ENCODE results near the gene ATF6. TPM values are rescaled to one million over a fixed set of nuclear protein-coding genes. Genes with fewer than 3 reads are reported as not detected.

Gene ATF6
- total and polyA plus RNA-seq, 2 donors (not counting 3 experiments of a cell fraction or from before 2014, with no cell fraction given) = 24.9 to 40.3 TPM

DNA sequence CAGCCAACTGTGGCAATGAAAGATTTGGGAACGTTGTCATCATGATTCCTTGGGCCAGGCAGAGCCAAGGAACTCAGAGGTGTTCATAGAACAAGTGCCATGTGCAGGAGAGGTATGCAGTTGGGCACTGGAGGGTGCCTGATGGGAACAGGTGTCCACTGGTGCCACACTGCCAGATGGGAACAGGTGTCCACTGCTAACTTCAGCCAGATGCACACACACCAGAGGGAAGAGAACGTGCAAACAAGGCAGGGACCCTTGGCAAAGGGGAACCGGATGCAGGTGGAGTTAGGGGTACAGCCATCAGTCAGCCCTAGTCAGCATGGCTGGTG, 244.0 kb downstream of the ATF6 start:
- no peaks in the 10 kb centered on the region for H3K4me1 ChIP-seq (ENCODE audit: control insufficient read depth, extremely low read depth, insufficient read depth, low read length)
- DNase-seq (ENCODE audit: low read depth, low spot score) = no peak
- intact Hi-C loops (cut with micrococcal nuclease) (no loop called here), dilution Hi-C loops (cut with MboI; ENCODE audit: extremely low pct_ligation_motif_present, low sequenced_read_pairs) (no loop called here)
- H3K4me3 ChIP-seq (replicated peaks in 1 of 3; ENCODE audit: insufficient read depth in 1 of 3, low read depth in 1 of 3, low read length in 3 of 3) = no peak overlapping the region
- no peaks in the 10 kb centered on the region for H3K79me2 ChIP-seq (ENCODE audit: control insufficient read depth, insufficient read depth, low read length)
- H3K27me3 ChIP-seq (ENCODE audit: control insufficient read depth in 2 of 2, insufficient read depth in 2 of 2, low read length in 2 of 2) = peaks cover 14% of the 10 kb centered on the region in 2 experiments
- H3K36me3 ChIP-seq (ENCODE audit: control insufficient read depth in 2 of 2, extremely low read depth in 1 of 2, insufficient read depth in 2 of 2, low read length in 2 of 2) = no peaks in the 10 kb centered on the region
- no peaks in the 10 kb centered on the region for H3K9me3 ChIP-seq (replicated peaks; ENCODE audit: control insufficient read depth, insufficient read depth, low read length)
- no peaks in the 10 kb centered on the region for H3K9me1 ChIP-seq (replicated peaks; ENCODE audit: control insufficient read depth, extremely low read depth, insufficient read depth, low read length)
- POLR2A ChIA-PET = no interaction called here
- no peak for TF ChIP-seq POLR2A (IDR thresholded peaks at IDR 0.05; ENCODE audit: low read depth, low read length)
- TF ChIP-seq GATA2 (IDR thresholded peaks at IDR 0.05; ENCODE audit: insufficient read depth, insufficient read length, low read depth, low read length) = no peak
- TF ChIP-seq MYC (IDR thresholded peaks at IDR 0.05; ENCODE audit: low read depth, low read length) = no peak
- no peak for TF ChIP-seq EZH2 (IDR thresholded peaks at IDR 0.05; ENCODE audit: borderline replicate concordance, low read depth, low read length, severe bottlenecking)
- no peak overlapping the region for H3K27ac ChIP-seq (ENCODE audit: insufficient read depth, low read depth, low read length)
- H3K4me2 ChIP-seq (ENCODE audit: insufficient read depth, low read length) = no peak overlapping the region
- H3K9ac ChIP-seq (replicated peaks; ENCODE audit: extremely low read depth, insufficient read depth, low read length) = no peak overlapping the region
- CTCF ChIA-PET = interaction anchor here (1.8 kb wide), 1 partner anchor 27 kb away, joined by 5 read pairs; no protein-coding TSS in a partner anchor
- H4K20me1 ChIP-seq (replicated peaks; ENCODE audit: control insufficient read depth, extremely low read depth, insufficient read depth, low read length) = no peaks in the 10 kb centered on the region
- BruUV-seq (replicated peaks) = no TSS peak
- H2AFZ ChIP-seq (ENCODE audit: low read depth, low read length) = no peak overlapping the region
- no peak for FAIRE-seq

DNA sequence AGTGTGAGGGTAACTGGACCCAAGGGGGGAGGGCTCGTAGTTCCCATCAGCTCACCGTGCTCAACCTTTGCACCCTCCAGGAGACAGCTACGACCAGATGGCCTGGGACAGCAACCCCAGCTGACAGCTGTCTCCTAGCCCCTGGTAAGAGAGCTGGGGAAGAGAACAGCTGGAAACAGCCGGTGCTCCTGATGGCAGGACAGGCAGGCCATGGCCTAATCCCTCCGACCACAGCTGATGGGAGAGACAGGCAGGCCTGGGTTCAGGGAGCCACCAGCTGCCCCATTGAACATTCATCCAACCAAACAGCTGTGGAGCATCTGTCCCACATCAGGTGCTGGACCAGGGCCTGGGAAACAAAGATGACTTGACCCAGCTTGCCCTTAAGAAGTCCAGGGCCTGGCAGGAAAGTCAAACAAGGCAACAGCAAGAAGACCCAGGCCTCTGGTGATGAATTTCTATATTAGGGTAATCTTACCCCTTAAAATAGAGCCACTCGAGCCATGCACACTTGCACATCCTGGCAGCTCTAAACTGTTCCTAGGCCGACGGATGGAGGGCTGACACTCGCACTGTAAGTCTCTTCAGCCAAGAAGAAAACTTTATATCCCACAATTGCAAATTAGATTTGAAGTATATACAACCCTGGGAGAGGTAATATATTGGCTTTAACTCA, 245.4 kb downstream of the ATF6 start:
- POLR2A ChIA-PET = no interaction called here
- Histone ChIP-seq H3K9me3 (replicated peaks; ENCODE audit: control insufficient read depth, insufficient read depth, low read length) (no peaks in the 10 kb centered on the region), H3K79me2 (ENCODE audit: control insufficient read depth, insufficient read depth, low read length) (no peaks in the 10 kb centered on the region), H3K9ac (replicated peaks; ENCODE audit: extremely low read depth, insufficient read depth, low read length) (no peak overlapping the region), H3K4me2 (ENCODE audit: insufficient read depth, low read length) (no peak overlapping the region), H4K20me1 (replicated peaks; ENCODE audit: control insufficient read depth, extremely low read depth, insufficient read depth, low read length) (no peaks in the 10 kb centered on the region), H3K4me1 (ENCODE audit: control insufficient read depth, extremely low read depth, insufficient read depth, low read length) (no peaks in the 10 kb centered on the region), H3K36me3 (ENCODE audit: control insufficient read depth in 2 of 2, extremely low read depth in 1 of 2, insufficient read depth in 2 of 2, low read length in 2 of 2) (no peaks in the 10 kb centered on the region), H2AFZ (ENCODE audit: low read depth, low read length) (no peak overlapping the region), H3K4me3 (replicated peaks in 1 of 3; ENCODE audit: insufficient read depth in 1 of 3, low read depth in 1 of 3, low read length in 3 of 3) (no peak overlapping the region), H3K27me3 (ENCODE audit: control insufficient read depth in 2 of 2, insufficient read depth in 2 of 2, low read length in 2 of 2) (peaks cover 14 to 17% of the 10 kb centered on the region in 2 experiments), H3K9me1 (replicated peaks; ENCODE audit: control insufficient read depth, extremely low read depth, insufficient read depth, low read length) (no peaks in the 10 kb centered on the region), H3K27ac (ENCODE audit: insufficient read depth, low read depth, low read length) (no peak overlapping the region)
- DNase-seq (ENCODE audit: low read depth, low spot score) (no peak), FAIRE-seq (no peak)
- no TSS peak for BruUV-seq (replicated peaks)
- TF ChIP-seq POLR2A (IDR thresholded peaks at IDR 0.05; ENCODE audit: low read depth, low read length) = no peak
- no peak for TF ChIP-seq EZH2 (IDR thresholded peaks at IDR 0.05; ENCODE audit: borderline replicate concordance, low read depth, low read length, severe bottlenecking)
- no peak for TF ChIP-seq GATA2 (IDR thresholded peaks at IDR 0.05; ENCODE audit: insufficient read depth, insufficient read length, low read depth, low read length)
- TF ChIP-seq FOS (IDR thresholded peaks at IDR 0.05; ENCODE audit: borderline replicate concordance, insufficient read depth, low read length) = no peak
- TF ChIP-seq, protein P1, sequence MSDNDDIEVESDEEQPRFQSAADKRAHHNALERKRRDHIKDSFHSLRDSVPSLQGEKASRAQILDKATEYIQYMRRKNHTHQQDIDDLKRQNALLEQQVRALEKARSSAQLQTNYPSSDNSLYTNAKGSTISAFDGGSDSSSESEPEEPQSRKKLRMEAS (IDR thresholded peaks at IDR 0.05; ENCODE audit: insufficient read depth, insufficient read length) = no peak
- TF ChIP-seq, protein P2, sequence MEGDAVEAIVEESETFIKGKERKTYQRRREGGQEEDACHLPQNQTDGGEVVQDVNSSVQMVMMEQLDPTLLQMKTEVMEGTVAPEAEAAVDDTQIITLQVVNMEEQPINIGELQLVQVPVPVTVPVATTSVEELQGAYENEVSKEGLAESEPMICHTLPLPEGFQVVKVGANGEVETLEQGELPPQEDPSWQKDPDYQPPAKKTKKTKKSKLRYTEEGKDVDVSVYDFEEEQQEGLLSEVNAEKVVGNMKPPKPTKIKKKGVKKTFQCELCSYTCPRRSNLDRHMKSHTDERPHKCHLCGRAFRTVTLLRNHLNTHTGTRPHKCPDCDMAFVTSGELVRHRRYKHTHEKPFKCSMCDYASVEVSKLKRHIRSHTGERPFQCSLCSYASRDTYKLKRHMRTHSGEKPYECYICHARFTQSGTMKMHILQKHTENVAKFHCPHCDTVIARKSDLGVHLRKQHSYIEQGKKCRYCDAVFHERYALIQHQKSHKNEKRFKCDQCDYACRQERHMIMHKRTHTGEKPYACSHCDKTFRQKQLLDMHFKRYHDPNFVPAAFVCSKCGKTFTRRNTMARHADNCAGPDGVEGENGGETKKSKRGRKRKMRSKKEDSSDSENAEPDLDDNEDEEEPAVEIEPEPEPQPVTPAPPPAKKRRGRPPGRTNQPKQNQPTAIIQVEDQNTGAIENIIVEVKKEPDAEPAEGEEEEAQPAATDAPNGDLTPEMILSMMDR (IDR thresholded peaks at IDR 0.05; ENCODE audit: extremely low read depth in 1 of 2, insufficient read depth in 1 of 2, low read depth in 1 of 2, low read length in 2 of 2) = no peak
- TF ChIP-seq POLR2AphosphoS5 (IDR thresholded peaks at IDR 0.05; ENCODE audit: insufficient read depth, low read depth, low read length) = no peak
- no peak for TF ChIP-seq JUN (IDR thresholded peaks at IDR 0.05; ENCODE audit: borderline replicate concordance, insufficient read depth, insufficient read length, low read depth)
- TF ChIP-seq MYC (IDR thresholded peaks at IDR 0.05; ENCODE audit: low read depth, low read length) = no peak
- dilution Hi-C loops (cut with MboI; ENCODE audit: extremely low pct_ligation_motif_present, low sequenced_read_pairs) = no loop called here
- CTCF ChIA-PET = interaction anchor here (0.8 to 1.8 kb wide), 3 partner anchors 13 to 26 kb away, joined by 3 to 5 read pairs (median 5); no protein-coding TSS in a partner anchor
- intact Hi-C loops (cut with micrococcal nuclease) = no loop called here

All from endothelial cell of umbilical vein (primary cell).